HepG2 (cell line): ENCODE results near the gene BGN. TPM values are rescaled to one million over a fixed set of nuclear protein-coding genes. Genes with fewer than 3 reads are reported as not detected.

Experiments used
- FOXK1 ChIP-seq: sonication (generic); formaldehyde crosslinking; IDR thresholded peaks from 2 replicates; pipeline ENCODE4 v1.4.0; 2020; ENCODE audit warnings: low read depth, missing genetic modification reagents, borderline replicate concordance
- MED8 ChIP-seq: sonication (generic); formaldehyde crosslinking; IDR thresholded peaks from 2 replicates; pipeline ENCODE4 v1.8.1; 2023; ENCODE audit warnings: mild to moderate bottlenecking, missing genetic modification reagents; ENCODE audit not compliant: insufficient replicate concordance
- ZFP36 ChIP-seq: fragments of 150-350 bp; IDR thresholded peaks from 2 replicates; pipeline ENCODE4 v1.6.1; 2018; ENCODE audit warnings: borderline replicate concordance, low read length, low read depth; ENCODE audit not compliant: partially characterized antibody
- ZNF460 ChIP-seq: sonication (generic); formaldehyde crosslinking; IDR thresholded peaks from 2 replicates; pipeline ENCODE4 v1.5.1; 2020; ENCODE audit warnings: missing genetic modification reagents, mild to moderate bottlenecking, borderline replicate concordance
- ZSCAN21 ChIP-seq: sonication (generic); formaldehyde crosslinking; IDR thresholded peaks from 2 replicates; pipeline ENCODE4 v1.8.0; 2022; ENCODE audit warnings: mild to moderate bottlenecking, missing genetic modification reagents, moderate library complexity, borderline replicate concordance
- polyA plus RNA-seq, 8 experiments: library from polyadenylated mRNA; depleted of rRNA in 3 of 8; stranded (reverse) in 7 of 8; unstranded in 1 of 8; fragments of >200 nt; fragmentation: Illumina TruSeq in 4 of 8; extraction: Trizol in 4 of 8; gene quantifications; 2 replicates each; pipeline versions ENCODE4 v1.2.1 to v1.2.3, GENCODE V29; 2011 to 2016; ENCODE audit warnings: low read depth in 4 of 8, missing spikeins in 1 of 8, mixed read lengths in 1 of 8; ENCODE audit not compliant: insufficient read depth in 1 of 8
- total RNA-seq, 5 experiments: library from RNA; depleted of rRNA; stranded (reverse); fragments of >200 nt; fragmentation: Illumina TruSeq; extraction: Trizol; gene quantifications; 2 replicates each; pipeline ENCODE4 v1.2.3, GENCODE V29; 2016; ENCODE audit warnings: low read depth in 1 of 5
- TF ChIP-seq, protein P1 (sequence below): sonication (generic); formaldehyde crosslinking; IDR thresholded peaks from 2 replicates; pipeline ENCODE4 v1.4.0; 2020; ENCODE audit warnings: missing genetic modification reagents
- TF ChIP-seq, protein P2 (sequence below), 2 experiments: sonication (generic) in 1 of 2; formaldehyde crosslinking in 1 of 2; IDR thresholded peaks; 2 replicates each; pipeline versions ENCODE4 v1.4.0 to v1.6.1; 2016 to 2020; ENCODE audit warnings: borderline replicate concordance in 1 of 2, low read depth in 1 of 2, mild to moderate bottlenecking in 1 of 2, missing genetic modification reagents in 1 of 2
- TF ChIP-seq, protein P3 (sequence below): sonication (generic); formaldehyde crosslinking; IDR thresholded peaks from 2 replicates; pipeline ENCODE4 v1.8.1; 2023; ENCODE audit warnings: mild to moderate bottlenecking, missing genetic modification reagents
- TF ChIP-seq, protein P4 (sequence below), 2 experiments: fragments of 450-650 bp in 1 of 2; sonication (generic) in 1 of 2; formaldehyde crosslinking in 1 of 2; IDR thresholded peaks; 2 replicates each; pipeline versions ENCODE4 v1.6.1 to v1.8.0; 2016 to 2022; ENCODE audit warnings: antibody characterized with exemption in 1 of 2, mild to moderate bottlenecking in 1 of 2, missing genetic modification reagents in 1 of 2

The BGN gene
- total and polyA plus RNA-seq, 2 of the 13 experiments (the other 11 are each of a cell fraction or from before 2014, with no cell fraction given), result 0.18 to 0.63 TPM

DNA sequence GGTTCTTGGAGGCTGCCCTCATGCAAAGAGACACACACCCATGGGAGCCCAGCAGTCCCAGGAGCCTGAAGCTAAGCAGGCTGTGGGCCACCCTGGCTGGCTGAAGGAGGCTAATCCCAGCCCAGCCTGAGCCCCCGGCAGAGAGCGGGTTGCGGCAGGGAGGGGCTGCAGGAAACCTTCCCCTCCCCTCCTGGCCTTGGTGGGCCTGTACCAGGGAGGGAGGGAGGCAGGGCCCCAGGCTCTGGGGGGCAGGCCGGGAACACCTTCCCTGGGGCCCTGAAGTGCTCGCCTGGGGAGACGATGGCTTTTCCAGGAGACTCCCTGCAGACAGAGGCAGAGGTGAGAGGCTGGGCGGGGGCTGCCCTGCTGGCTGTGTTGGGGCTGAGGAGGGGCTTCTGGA lies 3.7 kb downstream of the BGN start (continued):
- TF ChIP-seq ZSCAN21 (CRISPR knock-in tag), result no peak
- no peak for TF ChIP-seq MED8 (CRISPR knock-in tag)
- no peak for TF ChIP-seq ZNF460 (CRISPR knock-in tag)
- TF ChIP-seq FOXK1 (CRISPR knock-in tag), result no peak
- TF ChIP-seq, protein P1, sequence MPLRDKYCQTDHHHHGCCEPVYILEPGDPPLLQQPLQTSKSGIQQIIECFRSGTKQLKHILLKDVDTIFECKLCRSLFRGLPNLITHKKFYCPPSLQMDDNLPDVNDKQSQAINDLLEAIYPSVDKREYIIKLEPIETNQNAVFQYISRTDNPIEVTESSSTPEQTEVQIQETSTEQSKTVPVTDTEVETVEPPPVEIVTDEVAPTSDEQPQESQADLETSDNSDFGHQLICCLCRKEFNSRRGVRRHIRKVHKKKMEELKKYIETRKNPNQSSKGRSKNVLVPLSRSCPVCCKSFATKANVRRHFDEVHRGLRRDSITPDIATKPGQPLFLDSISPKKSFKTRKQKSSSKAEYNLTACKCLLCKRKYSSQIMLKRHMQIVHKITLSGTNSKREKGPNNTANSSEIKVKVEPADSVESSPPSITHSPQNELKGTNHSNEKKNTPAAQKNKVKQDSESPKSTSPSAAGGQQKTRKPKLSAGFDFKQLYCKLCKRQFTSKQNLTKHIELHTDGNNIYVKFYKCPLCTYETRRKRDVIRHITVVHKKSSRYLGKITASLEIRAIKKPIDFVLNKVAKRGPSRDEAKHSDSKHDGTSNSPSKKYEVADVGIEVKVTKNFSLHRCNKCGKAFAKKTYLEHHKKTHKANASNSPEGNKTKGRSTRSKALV (CRISPR knock-in tag), result no peak
- TF ChIP-seq ZFP36, result no peak
- TF ChIP-seq, protein P2, sequence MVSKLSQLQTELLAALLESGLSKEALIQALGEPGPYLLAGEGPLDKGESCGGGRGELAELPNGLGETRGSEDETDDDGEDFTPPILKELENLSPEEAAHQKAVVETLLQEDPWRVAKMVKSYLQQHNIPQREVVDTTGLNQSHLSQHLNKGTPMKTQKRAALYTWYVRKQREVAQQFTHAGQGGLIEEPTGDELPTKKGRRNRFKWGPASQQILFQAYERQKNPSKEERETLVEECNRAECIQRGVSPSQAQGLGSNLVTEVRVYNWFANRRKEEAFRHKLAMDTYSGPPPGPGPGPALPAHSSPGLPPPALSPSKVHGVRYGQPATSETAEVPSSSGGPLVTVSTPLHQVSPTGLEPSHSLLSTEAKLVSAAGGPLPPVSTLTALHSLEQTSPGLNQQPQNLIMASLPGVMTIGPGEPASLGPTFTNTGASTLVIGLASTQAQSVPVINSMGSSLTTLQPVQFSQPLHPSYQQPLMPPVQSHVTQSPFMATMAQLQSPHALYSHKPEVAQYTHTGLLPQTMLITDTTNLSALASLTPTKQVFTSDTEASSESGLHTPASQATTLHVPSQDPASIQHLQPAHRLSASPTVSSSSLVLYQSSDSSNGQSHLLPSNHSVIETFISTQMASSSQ (IDR thresholded peaks at IDR 0.05; ENCODE audit: low read depth), result no peak
- TF ChIP-seq, protein P2 (CRISPR knock-in tag; IDR thresholded peaks at IDR 0.05; ENCODE audit: borderline replicate concordance), result no peak
- TF ChIP-seq, protein P3, sequence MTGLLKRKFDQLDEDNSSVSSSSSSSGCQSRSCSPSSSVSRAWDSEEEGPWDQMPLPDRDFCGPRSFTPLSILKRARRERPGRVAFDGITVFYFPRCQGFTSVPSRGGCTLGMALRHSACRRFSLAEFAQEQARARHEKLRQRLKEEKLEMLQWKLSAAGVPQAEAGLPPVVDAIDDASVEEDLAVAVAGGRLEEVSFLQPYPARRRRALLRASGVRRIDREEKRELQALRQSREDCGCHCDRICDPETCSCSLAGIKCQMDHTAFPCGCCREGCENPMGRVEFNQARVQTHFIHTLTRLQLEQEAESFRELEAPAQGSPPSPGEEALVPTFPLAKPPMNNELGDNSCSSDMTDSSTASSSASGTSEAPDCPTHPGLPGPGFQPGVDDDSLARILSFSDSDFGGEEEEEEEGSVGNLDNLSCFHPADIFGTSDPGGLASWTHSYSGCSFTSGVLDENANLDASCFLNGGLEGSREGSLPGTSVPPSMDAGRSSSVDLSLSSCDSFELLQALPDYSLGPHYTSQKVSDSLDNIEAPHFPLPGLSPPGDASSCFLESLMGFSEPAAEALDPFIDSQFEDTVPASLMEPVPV, result no peak
- TF ChIP-seq, protein P4, sequence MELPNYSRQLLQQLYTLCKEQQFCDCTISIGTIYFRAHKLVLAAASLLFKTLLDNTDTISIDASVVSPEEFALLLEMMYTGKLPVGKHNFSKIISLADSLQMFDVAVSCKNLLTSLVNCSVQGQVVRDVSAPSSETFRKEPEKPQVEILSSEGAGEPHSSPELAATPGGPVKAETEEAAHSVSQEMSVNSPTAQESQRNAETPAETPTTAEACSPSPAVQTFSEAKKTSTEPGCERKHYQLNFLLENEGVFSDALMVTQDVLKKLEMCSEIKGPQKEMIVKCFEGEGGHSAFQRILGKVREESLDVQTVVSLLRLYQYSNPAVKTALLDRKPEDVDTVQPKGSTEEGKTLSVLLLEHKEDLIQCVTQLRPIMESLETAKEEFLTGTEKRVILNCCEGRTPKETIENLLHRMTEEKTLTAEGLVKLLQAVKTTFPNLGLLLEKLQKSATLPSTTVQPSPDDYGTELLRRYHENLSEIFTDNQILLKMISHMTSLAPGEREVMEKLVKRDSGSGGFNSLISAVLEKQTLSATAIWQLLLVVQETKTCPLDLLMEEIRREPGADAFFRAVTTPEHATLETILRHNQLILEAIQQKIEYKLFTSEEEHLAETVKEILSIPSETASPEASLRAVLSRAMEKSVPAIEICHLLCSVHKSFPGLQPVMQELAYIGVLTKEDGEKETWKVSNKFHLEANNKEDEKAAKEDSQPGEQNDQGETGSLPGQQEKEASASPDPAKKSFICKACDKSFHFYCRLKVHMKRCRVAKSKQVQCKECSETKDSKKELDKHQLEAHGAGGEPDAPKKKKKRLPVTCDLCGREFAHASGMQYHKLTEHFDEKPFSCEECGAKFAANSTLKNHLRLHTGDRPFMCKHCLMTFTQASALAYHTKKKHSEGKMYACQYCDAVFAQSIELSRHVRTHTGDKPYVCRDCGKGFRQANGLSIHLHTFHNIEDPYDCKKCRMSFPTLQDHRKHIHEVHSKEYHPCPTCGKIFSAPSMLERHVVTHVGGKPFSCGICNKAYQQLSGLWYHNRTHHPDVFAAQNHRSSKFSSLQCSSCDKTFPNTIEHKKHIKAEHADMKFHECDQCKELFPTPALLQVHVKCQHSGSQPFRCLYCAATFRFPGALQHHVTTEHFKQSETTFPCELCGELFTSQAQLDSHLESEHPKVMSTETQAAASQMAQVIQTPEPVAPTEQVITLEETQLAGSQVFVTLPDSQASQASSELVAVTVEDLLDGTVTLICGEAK (IDR thresholded peaks at IDR 0.05), result no peak
- TF ChIP-seq, protein P4 (CRISPR knock-in tag; IDR thresholded peaks at IDR 0.05), result no peak
